PC-9 (cell line): ENCODE results near the gene DRAXIN.

ENCODE experiments used
- EZH2 ChIP-seq: fragments of 200-600 bp; sonication (generic); IDR thresholded peaks from 2 replicates; pipeline ENCODE4 v1.8.0; 2017; ENCODE audit warnings: antibody characterized with exemption, low read depth
- TF ChIP-seq, protein P1 (sequence below): fragments of 200-600 bp; sonication (generic); conservative IDR thresholded peaks from 2 replicates; pipeline ENCODE4 v1.6.1; 2017; ENCODE audit warnings: mixed run types, antibody characterized with exemption, mild to moderate bottlenecking, moderate library complexity

DNA sequence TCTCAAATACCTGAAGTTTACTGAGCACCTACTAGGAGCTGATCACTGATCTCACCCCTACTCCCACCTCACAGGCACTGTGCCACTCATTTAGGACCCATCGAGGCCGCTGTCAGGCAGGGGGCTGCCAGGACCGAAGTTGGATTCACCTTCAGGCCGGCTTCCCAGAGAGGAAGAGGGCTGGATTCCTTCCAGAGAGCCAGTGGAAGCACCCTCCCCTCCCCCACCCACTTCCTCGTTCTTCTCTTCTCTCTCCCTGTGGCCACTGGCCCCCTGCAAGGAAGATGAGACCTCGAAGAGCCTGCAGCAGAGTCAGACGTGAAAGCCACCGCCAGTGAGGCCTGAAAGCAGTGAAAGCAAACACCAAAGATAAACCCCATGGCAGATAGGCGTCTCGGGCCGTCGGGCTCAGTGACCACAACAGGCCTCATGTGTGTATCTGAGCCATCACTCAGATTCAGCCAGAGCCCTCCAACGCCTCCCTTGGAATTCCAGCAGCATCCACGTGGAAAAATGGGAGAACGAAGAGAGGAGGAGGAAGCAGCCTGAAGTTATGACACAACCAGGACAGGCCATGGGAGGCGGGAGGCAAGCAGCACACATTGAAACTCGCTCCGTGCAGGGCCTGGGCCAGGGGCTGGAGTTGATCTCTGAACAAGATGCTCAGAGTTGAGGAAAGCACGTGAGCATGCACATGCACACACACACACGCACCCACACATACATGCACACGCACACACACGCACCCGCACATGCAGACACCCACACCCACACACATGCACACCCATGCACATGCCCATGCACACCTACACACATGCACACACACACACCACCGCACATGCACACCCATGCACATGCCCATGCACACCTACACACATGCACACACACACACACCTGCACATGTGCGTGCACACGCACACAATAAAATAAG is 38.3 kb downstream of the DRAXIN start:
- TF ChIP-seq, protein P1, sequence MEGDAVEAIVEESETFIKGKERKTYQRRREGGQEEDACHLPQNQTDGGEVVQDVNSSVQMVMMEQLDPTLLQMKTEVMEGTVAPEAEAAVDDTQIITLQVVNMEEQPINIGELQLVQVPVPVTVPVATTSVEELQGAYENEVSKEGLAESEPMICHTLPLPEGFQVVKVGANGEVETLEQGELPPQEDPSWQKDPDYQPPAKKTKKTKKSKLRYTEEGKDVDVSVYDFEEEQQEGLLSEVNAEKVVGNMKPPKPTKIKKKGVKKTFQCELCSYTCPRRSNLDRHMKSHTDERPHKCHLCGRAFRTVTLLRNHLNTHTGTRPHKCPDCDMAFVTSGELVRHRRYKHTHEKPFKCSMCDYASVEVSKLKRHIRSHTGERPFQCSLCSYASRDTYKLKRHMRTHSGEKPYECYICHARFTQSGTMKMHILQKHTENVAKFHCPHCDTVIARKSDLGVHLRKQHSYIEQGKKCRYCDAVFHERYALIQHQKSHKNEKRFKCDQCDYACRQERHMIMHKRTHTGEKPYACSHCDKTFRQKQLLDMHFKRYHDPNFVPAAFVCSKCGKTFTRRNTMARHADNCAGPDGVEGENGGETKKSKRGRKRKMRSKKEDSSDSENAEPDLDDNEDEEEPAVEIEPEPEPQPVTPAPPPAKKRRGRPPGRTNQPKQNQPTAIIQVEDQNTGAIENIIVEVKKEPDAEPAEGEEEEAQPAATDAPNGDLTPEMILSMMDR, result no peak
- TF ChIP-seq EZH2, result no peak
